ENCODE measurements around the gene CLEC16A.
"Not testable (repeated sequence)": the region's sequence is repeated elsewhere in the genome, so short reads cannot be mapped to it uniquely, and the experiment has no call there.

CLEC16A gene

GRCh38 chr16:10966129-10966528 lies 21.8 kb downstream of the CLEC16A start:
- intact Hi-C loops (cut with DNase I; ENCODE audit: low total_unique reads) = loop anchor here (10.0 kb wide), 1 partner anchor 429 kb away; no protein-coding TSS in a partner anchor
- H3K36me3 ChIP-seq = peaks cover 11 to 33% (median 14%) of the 10 kb centered on the region in 3 donors
- peaks cover 0 to 20% (median 7%) of the 10 kb centered on the region in 4 donors for H3K4me1 ChIP-seq
- no peak for DNase-seq
- H3K4me3 ChIP-seq = no peak overlapping the region
- no peaks in the 10 kb centered on the region for H3K27me3 ChIP-seq
- TF ChIP-seq CTCF (IDR thresholded peaks at IDR 0.05) = no peak
- H3K9me3 ChIP-seq = no peaks in the 10 kb centered on the region
- no peak overlapping the region for H3K27ac ChIP-seq

GRCh38 chr16:10966559-10966958 lies 22.2 kb downstream of the CLEC16A start:
- DNase-seq, H3K27ac ChIP-seq, H3K27me3 ChIP-seq, H3K9me3 ChIP-seq, H3K4me3 ChIP-seq: not testable (repeated sequence)
- peaks cover 11 to 33% (median 14%) of the 10 kb centered on the region in 3 donors for H3K36me3 ChIP-seq
- peaks cover 0 to 19% (median 5%) of the 10 kb centered on the region in 4 donors for H3K4me1 ChIP-seq
- intact Hi-C loops (cut with DNase I; ENCODE audit: low total_unique reads) = loop anchor here (10.0 kb wide), 1 partner anchor 428 kb away; no protein-coding TSS in a partner anchor

- H3K27me3 ChIP-seq = no peaks in the 10 kb centered on the region
- no peak overlapping the region for H3K4me3 ChIP-seq
- no peak for TF ChIP-seq CTCF (IDR thresholded peaks at IDR 0.05)
- peaks cover 6 to 23% (median 8%) of the 10 kb centered on the region in 3 donors for H3K36me3 ChIP-seq
- intact Hi-C loops (cut with DNase I; ENCODE audit: low total_unique reads) = loop anchor here (10.0 kb wide), 1 partner anchor 427 kb away; no protein-coding TSS in a partner anchor
- no peak for DNase-seq
- H3K27ac ChIP-seq = no peak overlapping the region
- H3K4me1 ChIP-seq = peaks cover 0 to 28% (median 16%) of the 10 kb centered on the region in 4 donors
- H3K9me3 ChIP-seq = no peaks in the 10 kb centered on the region
These were observed 23.6 kb downstream of the CLEC16A start for GRCh38 chr16:10967986-10968385.

GRCh38 chr16:10968498-10968897 lies 24.1 kb downstream of the CLEC16A start:
- no peak overlapping the region for H3K27ac ChIP-seq
- TF ChIP-seq CTCF (IDR thresholded peaks at IDR 0.05) = no peak
- intact Hi-C loops (cut with DNase I; ENCODE audit: low total_unique reads) = loop anchor here (10.0 kb wide), 1 partner anchor 426 kb away; no protein-coding TSS in a partner anchor
- peaks cover under 1 to 18% (median 3%) of the 10 kb centered on the region in 3 donors for H3K36me3 ChIP-seq
- H3K4me3 ChIP-seq = no peak overlapping the region
- H3K27me3 ChIP-seq = no peaks in the 10 kb centered on the region
- DNase-seq = no peak
- H3K4me1 ChIP-seq = peaks cover 0 to 31% (median 16%) of the 10 kb centered on the region in 4 donors
- H3K9me3 ChIP-seq = no peaks in the 10 kb centered on the region

- Histone ChIP-seq H3K27me3 (no peaks in the 10 kb centered on the region), H3K9me3 (no peaks in the 10 kb centered on the region), H3K27ac (peak overlapping the region in 1 of 2 donors; percentile 29), H3K4me3 (no peak overlapping the region), H3K36me3 (peaks cover 0 to 14% (median 3%) of the 10 kb centered on the region in 3 donors), H3K4me1 (peaks cover 0 to 26% (median 12%) of the 10 kb centered on the region in 4 donors)
- intact Hi-C loops (cut with DNase I; ENCODE audit: low total_unique reads) = loop anchor here (2.0 to 10.0 kb wide), 3 partner anchors 287 to 425 kb away; partner anchors contain the start of genes RMI2 and SOCS1
- no peak for DNase-seq
- no peak for TF ChIP-seq CTCF (IDR thresholded peaks at IDR 0.05)
These were observed 25.3 kb downstream of the CLEC16A start for GRCh38 chr16:10969615-10970014.

- peak overlapping the region in 1 of 2 donors; percentile 29 for H3K27ac ChIP-seq
- TF ChIP-seq CTCF (IDR thresholded peaks at IDR 0.05) = no peak
- no peaks in the 10 kb centered on the region for H3K27me3 ChIP-seq
- peaks cover 0 to 26% (median 12%) of the 10 kb centered on the region in 4 donors for H3K4me1 ChIP-seq
- intact Hi-C loops (cut with DNase I; ENCODE audit: low total_unique reads) = loop anchor here (2.0 to 10.0 kb wide), 2 partner anchors 287 to 375 kb away; partner anchors contain the start of genes RMI2 and SOCS1
- no peak overlapping the region for H3K4me3 ChIP-seq
- H3K9me3 ChIP-seq = no peaks in the 10 kb centered on the region
- peak in 1 of 2 donors; percentile 63 for DNase-seq
- peaks cover 0 to 14% (median 7%) of the 10 kb centered on the region in 3 donors for H3K36me3 ChIP-seq
These were observed 25.7 kb downstream of the CLEC16A start for GRCh38 chr16:10970065-10970464.

All from tibial artery (tissue), 4 donors.